Loucy (cell line): Measurements from ENCODE around the gene ADAMTS2.

Experiments
- H2AFZ ChIP-seq: fragments of 200-600 bp; sonication (generic); 2 replicates; pipeline ENCODE4 v1.6.0; 2016; ENCODE audit warnings: antibody characterized with exemption, mild to moderate bottlenecking, low read length, moderate library complexity
- H3F3A ChIP-seq: fragments of 200-600 bp; 2 replicates; pipeline ENCODE4 v1.6.0; 2016; ENCODE audit warnings: antibody characterized with exemption, low read depth, mild to moderate bottlenecking
- H3K27me3 ChIP-seq: fragments of 200-600 bp; sonication (generic); 2 replicates; pipeline ENCODE4 v1.6.1; 2014; ENCODE audit warnings: low read length, mild to moderate bottlenecking; ENCODE audit not compliant: insufficient read depth, poor library complexity, severe bottlenecking
- H3K36me3 ChIP-seq: fragments of 200-600 bp; sonication (generic); 2 replicates; pipeline ENCODE4 v1.6.1; 2016; ENCODE audit warnings: low read length; ENCODE audit not compliant: insufficient read depth
- H3K4me1 ChIP-seq: fragments of 200-600 bp; sonication (generic); 2 replicates; pipeline ENCODE4 v1.5.1; 2014; ENCODE audit warnings: low read length, mild to moderate bottlenecking; ENCODE audit not compliant: insufficient read depth, poor library complexity, severe bottlenecking
- H3K4me2 ChIP-seq: fragments of 200-600 bp; sonication (generic); 2 replicates; pipeline ENCODE4 v1.6.0; 2014; ENCODE audit warnings: antibody characterized with exemption, low read length, low read depth, mild to moderate bottlenecking; ENCODE audit not compliant: poor library complexity, severe bottlenecking
- H3K4me3 ChIP-seq: fragments of 200-600 bp; sonication (generic); 2 replicates; pipeline ENCODE4 v1.5.1; 2014; ENCODE audit warnings: low read length, mild to moderate bottlenecking, mixed read lengths; ENCODE audit not compliant: poor library complexity, severe bottlenecking
- H3K79me2 ChIP-seq: fragments of 200-600 bp; sonication (generic); 2 replicates; pipeline ENCODE4 v1.6.1; 2014; ENCODE audit warnings: low read length; ENCODE audit not compliant: insufficient read depth
- H3K9ac ChIP-seq: fragments of 200-600 bp; sonication (generic); 2 replicates; pipeline ENCODE4 v1.6.0; 2014; ENCODE audit warnings: mild to moderate bottlenecking, low read depth, low read length, moderate library complexity; ENCODE audit not compliant: poor library complexity, severe bottlenecking
- H3K9me2 ChIP-seq: fragments of 200-600 bp; sonication (generic); replicated peaks from 2 replicates; pipeline ENCODE4 v1.6.1; 2016; ENCODE audit warnings: low read depth, low read length, mixed read lengths
- H3K9me3 ChIP-seq: fragments of 200-600 bp; sonication (generic); 2 replicates; pipeline ENCODE4 v1.6.1; 2014; ENCODE audit warnings: mild to moderate bottlenecking, antibody characterized with exemption, low read length, low read depth; ENCODE audit not compliant: insufficient read depth
- H4K20me1 ChIP-seq: fragments of 200-600 bp; sonication (generic); 2 replicates; pipeline ENCODE4 v1.6.0; 2014; ENCODE audit warnings: antibody characterized with exemption, low read length, mild to moderate bottlenecking; ENCODE audit not compliant: insufficient read depth, poor library complexity, severe bottlenecking
- EZH2phosphoT487 ChIP-seq: fragments of 200-600 bp; IDR thresholded peaks from 2 replicates; pipeline ENCODE4 v1.6.1; 2018; ENCODE audit warnings: antibody characterized with exemption, mild to moderate bottlenecking, moderate library complexity, borderline replicate concordance
- TF ChIP-seq, protein P1 (sequence below): fragments of 200-600 bp; sonication (generic); conservative IDR thresholded peaks from 2 replicates; pipeline ENCODE4 v1.5.1; 2014; ENCODE audit warnings: mild to moderate bottlenecking, antibody characterized with exemption, low read length

ADAMTS2 gene

DNA sequence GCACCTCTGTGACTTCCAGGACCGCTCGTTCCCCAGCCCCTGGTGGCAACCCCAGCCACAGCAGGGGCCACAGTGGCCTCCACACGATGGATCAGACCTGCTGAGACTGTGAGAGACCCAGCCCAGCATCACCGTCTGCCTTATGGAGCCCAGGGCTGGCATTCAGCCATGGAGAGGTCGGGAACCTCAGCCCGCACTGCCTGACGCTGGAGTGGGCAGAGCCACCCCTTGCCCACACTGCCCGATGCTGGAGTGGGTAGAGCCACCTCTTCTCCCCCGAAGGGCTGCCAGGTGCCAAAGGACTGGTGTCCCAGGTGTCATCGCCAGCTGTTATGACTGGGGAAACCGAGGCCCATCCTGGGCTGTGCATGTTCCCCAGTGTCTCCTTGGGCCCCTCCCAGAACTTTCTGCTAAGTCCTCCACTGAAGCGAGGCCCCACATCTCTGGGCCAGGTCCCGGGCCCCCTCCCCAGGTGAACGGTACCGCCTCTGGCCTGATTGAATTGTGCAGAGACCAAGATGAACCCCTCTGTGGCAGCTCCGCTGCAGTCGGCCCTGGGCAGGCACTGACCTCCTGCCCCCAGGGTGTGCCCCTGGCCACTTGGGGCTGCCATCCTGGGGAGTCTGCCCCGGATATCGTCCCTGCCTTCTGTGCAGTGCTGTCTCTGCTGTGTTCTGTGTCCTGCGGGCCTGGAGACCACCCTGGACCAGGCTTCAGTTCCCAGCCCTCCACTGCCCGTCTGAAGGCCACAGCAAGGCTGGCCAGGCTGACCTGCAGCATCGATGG is 137.1 kb downstream of the ADAMTS2 start:
- Histone ChIP-seq H3K27me3 (no peaks in the 10 kb centered on the region), H2AFZ (no peak overlapping the region), H3K9ac (no peak overlapping the region), H3K4me2 (no peak overlapping the region), H4K20me1 (no peaks in the 10 kb centered on the region), H3K36me3 (no peaks in the 10 kb centered on the region), H3K79me2 (no peaks in the 10 kb centered on the region), H3F3A (no peaks in the 10 kb centered on the region), H3K4me3 (no peak overlapping the region), H3K4me1 (no peaks in the 10 kb centered on the region), H3K9me2 (no peaks in the 10 kb centered on the region), H3K9me3 (no peaks in the 10 kb centered on the region)
- no peak for TF ChIP-seq EZH2phosphoT487
- TF ChIP-seq, protein P1, sequence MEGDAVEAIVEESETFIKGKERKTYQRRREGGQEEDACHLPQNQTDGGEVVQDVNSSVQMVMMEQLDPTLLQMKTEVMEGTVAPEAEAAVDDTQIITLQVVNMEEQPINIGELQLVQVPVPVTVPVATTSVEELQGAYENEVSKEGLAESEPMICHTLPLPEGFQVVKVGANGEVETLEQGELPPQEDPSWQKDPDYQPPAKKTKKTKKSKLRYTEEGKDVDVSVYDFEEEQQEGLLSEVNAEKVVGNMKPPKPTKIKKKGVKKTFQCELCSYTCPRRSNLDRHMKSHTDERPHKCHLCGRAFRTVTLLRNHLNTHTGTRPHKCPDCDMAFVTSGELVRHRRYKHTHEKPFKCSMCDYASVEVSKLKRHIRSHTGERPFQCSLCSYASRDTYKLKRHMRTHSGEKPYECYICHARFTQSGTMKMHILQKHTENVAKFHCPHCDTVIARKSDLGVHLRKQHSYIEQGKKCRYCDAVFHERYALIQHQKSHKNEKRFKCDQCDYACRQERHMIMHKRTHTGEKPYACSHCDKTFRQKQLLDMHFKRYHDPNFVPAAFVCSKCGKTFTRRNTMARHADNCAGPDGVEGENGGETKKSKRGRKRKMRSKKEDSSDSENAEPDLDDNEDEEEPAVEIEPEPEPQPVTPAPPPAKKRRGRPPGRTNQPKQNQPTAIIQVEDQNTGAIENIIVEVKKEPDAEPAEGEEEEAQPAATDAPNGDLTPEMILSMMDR = no peak

DNA sequence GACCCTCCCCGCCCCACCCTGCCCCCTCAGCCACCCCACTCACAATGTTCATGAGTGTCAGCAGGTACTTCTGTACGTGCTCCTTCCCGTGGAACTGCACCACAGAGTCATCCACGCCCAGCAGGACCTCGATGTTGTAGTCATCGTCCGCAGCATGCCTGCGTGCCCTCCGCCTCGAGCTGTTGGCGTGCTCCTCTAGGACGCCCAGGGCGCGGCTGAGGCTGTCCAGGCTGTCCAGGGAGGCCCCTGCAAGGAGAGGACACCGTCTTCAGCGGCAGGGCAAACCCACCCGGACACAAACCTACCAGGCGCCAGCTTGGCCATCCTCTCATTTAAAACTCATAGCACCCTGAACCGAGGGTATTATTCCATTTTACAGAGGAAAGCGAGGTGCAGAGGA is 137.8 kb downstream of the ADAMTS2 start:
- Histone ChIP-seq H3K36me3 (no peaks in the 10 kb centered on the region), H3K79me2 (no peaks in the 10 kb centered on the region), H3K9ac (no peak overlapping the region), H3K4me1 (no peaks in the 10 kb centered on the region), H3K4me2 (no peak overlapping the region), H3K4me3 (no peak overlapping the region), H2AFZ (no peak overlapping the region), H3K27me3 (no peaks in the 10 kb centered on the region), H3F3A (no peaks in the 10 kb centered on the region), H3K9me3 (no peaks in the 10 kb centered on the region), H3K9me2 (no peaks in the 10 kb centered on the region), H4K20me1 (no peaks in the 10 kb centered on the region)
- TF ChIP-seq, protein P1 = no peak
- TF ChIP-seq EZH2phosphoT487 = no peak

DNA sequence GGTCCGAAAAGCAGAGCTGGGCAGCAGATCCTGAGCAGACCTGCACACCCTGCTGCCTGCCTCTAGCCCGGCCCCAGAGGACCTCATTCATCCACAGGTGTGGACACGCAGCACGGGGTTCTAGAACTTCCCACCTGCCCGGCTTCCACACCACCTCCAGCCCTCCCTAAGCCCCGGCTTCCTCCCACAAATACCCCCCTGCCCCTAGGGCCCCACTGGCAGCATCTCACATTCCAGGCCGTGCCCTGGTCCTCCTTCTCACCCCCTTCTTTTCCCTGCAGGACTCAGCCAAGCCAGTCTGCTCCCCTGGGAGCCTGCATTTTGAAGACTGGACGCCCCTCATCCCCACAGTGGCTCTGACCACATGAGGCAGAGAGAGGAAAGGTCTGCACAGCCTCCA is 138.9 kb downstream of the ADAMTS2 start:
- Histone ChIP-seq H3F3A (no peaks in the 10 kb centered on the region), H3K9me3 (no peaks in the 10 kb centered on the region), H4K20me1 (no peaks in the 10 kb centered on the region), H3K4me2 (no peak overlapping the region), H2AFZ (no peak overlapping the region), H3K4me3 (no peak overlapping the region), H3K9me2 (no peaks in the 10 kb centered on the region), H3K27me3 (no peaks in the 10 kb centered on the region), H3K9ac (no peak overlapping the region), H3K36me3 (no peaks in the 10 kb centered on the region), H3K79me2 (no peaks in the 10 kb centered on the region), H3K4me1 (no peaks in the 10 kb centered on the region)
- no peak for TF ChIP-seq EZH2phosphoT487
- TF ChIP-seq, protein P1 = no peak
